OCI-LY1 (cell line): ENCODE measurements around the gene SSRP1.

Experiments used
- CTCF ChIP-seq: fragments of 200-600 bp; sonication (generic), shearing (Covaris generic); IDR thresholded peaks from 2 replicates; pipeline ENCODE4 v1.5.1; 2017; ENCODE audit warnings: mild to moderate bottlenecking, antibody characterized with exemption, low read length, moderate library complexity, mixed read lengths
- EZH2 ChIP-seq: fragments of 200-600 bp; sonication (generic), shearing (Covaris generic); IDR thresholded peaks from 2 replicates; pipeline ENCODE4 v1.8.0; 2017; ENCODE audit warnings: borderline replicate concordance, mixed run types, mild to moderate bottlenecking, antibody characterized with exemption, low read length, moderate library complexity, mixed read lengths

DNA sequence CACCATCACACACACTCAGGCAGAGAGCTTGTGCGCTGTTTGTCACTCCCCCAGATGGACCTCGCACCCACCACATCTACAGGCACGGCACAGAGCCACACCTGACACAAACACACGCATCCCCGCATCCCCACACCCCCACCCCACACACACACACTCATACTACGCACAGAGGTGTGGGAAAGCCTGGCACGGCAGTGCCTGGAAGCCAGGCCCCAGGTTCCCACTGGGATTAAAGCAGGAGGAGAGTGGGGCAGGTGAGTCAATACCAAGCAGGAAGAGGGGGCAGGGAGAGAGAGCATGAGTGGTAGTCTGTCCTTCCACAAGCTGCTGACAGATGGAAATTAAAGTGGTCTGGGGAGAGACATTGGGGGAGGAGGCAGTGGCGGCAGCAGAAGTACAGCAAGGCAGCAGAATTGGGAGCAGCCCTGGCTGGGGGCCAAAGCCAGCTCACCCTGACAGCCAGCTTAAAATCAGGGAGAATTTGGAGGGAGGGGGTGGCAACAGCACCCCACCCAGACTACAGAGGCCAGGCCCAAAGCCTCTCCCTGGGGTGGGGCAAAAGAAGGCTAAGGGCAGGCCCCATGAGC, 31.6 kb downstream of the SSRP1 start:
- no peak for TF ChIP-seq CTCF
- no peak for TF ChIP-seq EZH2
